Gastrocnemius medialis (tissue), 4 donors: Measurements from ENCODE around the gene OTUD3. TPM values are rescaled to one million over a fixed set of nuclear protein-coding genes. Genes with fewer than 3 reads are reported as not detected.

Experiments used
- ATAC-seq, 2 donors: fragments of 150-250 bp; one replicate each; pipeline ENCODE4 v1.9.1; 2016
- DNase-seq, 2 donors: peaks; one replicate each; pipeline ENCODE4 v3.0.0-alpha.2; 2019
- H3K27ac ChIP-seq, 4 donors: fragments of 200-600 bp; sonication (generic); 1 replicate in 1 of 4; 2 replicates in 3 of 4; pipeline ENCODE4 v1.5.1; 2016 to 2018; ENCODE audit warnings: mild to moderate bottlenecking in 2 of 4, moderate library complexity in 1 of 4
- H3K27me3 ChIP-seq, 3 donors: fragments of 200-600 bp; sonication (generic) in 2 of 3; 1 replicate in 1 of 3; 2 replicates in 2 of 3; pipeline versions ENCODE4 v1.5.1 to v1.6.0; 2016 to 2019; ENCODE audit warnings: mild to moderate bottlenecking in 1 of 3, moderate library complexity in 1 of 3
- H3K36me3 ChIP-seq, 2 donors: fragments of 200-600 bp; sonication (generic) in 1 of 2; one replicate each; pipeline ENCODE4 v1.5.1; 2017 to 2018
- H3K4me1 ChIP-seq, 2 donors: fragments of 200-600 bp; sonication (generic) in 1 of 2; one replicate each; pipeline ENCODE4 v1.5.1; 2016 to 2017; ENCODE audit warnings: mild to moderate bottlenecking in 2 of 2
- H3K4me3 ChIP-seq, 4 donors: fragments of 200-600 bp; sonication (generic) in 3 of 4; 1 replicate in 1 of 4; 2 replicates in 3 of 4; pipeline ENCODE4 v1.5.1; 2016 to 2019; ENCODE audit warnings: mild to moderate bottlenecking in 2 of 4
- H3K9me3 ChIP-seq, 3 donors: fragments of 200-600 bp; sonication (generic) in 2 of 3; 1 replicate in 1 of 3; 2 replicates in 2 of 3; pipeline ENCODE4 v1.5.1; 2016 to 2019
- POLR2A ChIP-seq, 2 donors: fragments of 450-650 bp; IDR thresholded peaks; one replicate each; pipeline ENCODE4 v1.6.1; 2017; ENCODE audit warnings: antibody characterized with exemption in 2 of 2, mild to moderate bottlenecking in 2 of 2, moderate library complexity in 2 of 2
- in situ Hi-C, 4 donors: fragments of 200-750 bp; cut with MboI; loops; one replicate each; pipeline versions ENCODE4 v1.15.0 to v1.8.0; 2017; ENCODE audit warnings: low sequenced_read_pairs in 4 of 4
- intact Hi-C: fragments of 100-400 bp; cut with DNase I; formaldehyde crosslinking; loops from one replicate; pipeline ENCODE4 v1.15.1; 2023; ENCODE audit warnings: low total_unique reads
- total RNA-seq, 4 donors: library from RNA; depleted of rRNA; stranded (reverse); fragments of >200 nt; gene quantifications; one replicate each; pipeline versions ENCODE4 v1.1.0 to v1.2.3, GENCODE V29; 2016
- TF ChIP-seq, protein P1 (sequence below), 5 experiments: fragments of 450-650 bp in 3 of 5; fragments of 200-600 bp in 2 of 5; sonication (generic) in 2 of 5; IDR thresholded peaks in 4 of 5; conservative IDR thresholded peaks in 1 of 5; 1 replicate in 4 of 5; 2 replicates in 1 of 5; pipeline ENCODE4 v1.5.1; 2016 to 2019; ENCODE audit warnings: antibody characterized with exemption in 5 of 5, mild to moderate bottlenecking in 3 of 5, moderate library complexity in 3 of 5

Gene OTUD3
- total RNA-seq, 4 donors from 2014 or later: 3.3 to 7.9 (median 4.4) TPM

DNA sequence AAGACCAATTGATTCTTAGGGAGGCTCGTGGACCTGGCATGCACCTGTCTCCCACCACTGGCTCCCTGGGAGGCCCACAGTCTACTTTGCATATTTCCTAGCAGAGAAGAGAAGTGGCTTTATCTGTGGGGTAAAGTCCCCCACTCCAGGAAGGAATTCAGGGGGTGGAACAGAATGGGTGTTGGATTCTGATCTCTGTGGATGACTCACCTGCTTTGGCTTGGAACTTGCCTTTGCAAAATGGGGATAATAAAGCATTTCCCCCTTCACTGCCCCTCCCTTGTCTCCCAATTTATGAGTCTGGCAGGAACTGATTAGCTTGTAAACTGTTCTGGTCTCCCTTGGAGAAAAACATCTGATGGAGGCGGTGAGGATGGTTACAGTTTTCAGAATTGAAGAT is 21.2 kb upstream of the OTUD3 start:
- ATAC-seq: no peak
- H3K9me3 ChIP-seq: no peaks in the 10 kb centered on the region
- intact Hi-C loops (no loop called here), in situ Hi-C loops (no loop called here)
- peaks cover 8 to 10% of the 10 kb centered on the region in 2 donors for H3K4me1 ChIP-seq
- H3K4me3 ChIP-seq: no peak overlapping the region
- no peaks in the 10 kb centered on the region for H3K27me3 ChIP-seq
- no peak overlapping the region for H3K27ac ChIP-seq
- DNase-seq: no peak
- TF ChIP-seq, protein P1, sequence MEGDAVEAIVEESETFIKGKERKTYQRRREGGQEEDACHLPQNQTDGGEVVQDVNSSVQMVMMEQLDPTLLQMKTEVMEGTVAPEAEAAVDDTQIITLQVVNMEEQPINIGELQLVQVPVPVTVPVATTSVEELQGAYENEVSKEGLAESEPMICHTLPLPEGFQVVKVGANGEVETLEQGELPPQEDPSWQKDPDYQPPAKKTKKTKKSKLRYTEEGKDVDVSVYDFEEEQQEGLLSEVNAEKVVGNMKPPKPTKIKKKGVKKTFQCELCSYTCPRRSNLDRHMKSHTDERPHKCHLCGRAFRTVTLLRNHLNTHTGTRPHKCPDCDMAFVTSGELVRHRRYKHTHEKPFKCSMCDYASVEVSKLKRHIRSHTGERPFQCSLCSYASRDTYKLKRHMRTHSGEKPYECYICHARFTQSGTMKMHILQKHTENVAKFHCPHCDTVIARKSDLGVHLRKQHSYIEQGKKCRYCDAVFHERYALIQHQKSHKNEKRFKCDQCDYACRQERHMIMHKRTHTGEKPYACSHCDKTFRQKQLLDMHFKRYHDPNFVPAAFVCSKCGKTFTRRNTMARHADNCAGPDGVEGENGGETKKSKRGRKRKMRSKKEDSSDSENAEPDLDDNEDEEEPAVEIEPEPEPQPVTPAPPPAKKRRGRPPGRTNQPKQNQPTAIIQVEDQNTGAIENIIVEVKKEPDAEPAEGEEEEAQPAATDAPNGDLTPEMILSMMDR (IDR thresholded peaks at IDR 0.05 in 4 of 5, conservative IDR thresholded peaks at IDR 0.05 in 1 of 5): no peak
- TF ChIP-seq POLR2A (IDR thresholded peaks at IDR 0.05): no peak
- no peaks in the 10 kb centered on the region for H3K36me3 ChIP-seq

DNA sequence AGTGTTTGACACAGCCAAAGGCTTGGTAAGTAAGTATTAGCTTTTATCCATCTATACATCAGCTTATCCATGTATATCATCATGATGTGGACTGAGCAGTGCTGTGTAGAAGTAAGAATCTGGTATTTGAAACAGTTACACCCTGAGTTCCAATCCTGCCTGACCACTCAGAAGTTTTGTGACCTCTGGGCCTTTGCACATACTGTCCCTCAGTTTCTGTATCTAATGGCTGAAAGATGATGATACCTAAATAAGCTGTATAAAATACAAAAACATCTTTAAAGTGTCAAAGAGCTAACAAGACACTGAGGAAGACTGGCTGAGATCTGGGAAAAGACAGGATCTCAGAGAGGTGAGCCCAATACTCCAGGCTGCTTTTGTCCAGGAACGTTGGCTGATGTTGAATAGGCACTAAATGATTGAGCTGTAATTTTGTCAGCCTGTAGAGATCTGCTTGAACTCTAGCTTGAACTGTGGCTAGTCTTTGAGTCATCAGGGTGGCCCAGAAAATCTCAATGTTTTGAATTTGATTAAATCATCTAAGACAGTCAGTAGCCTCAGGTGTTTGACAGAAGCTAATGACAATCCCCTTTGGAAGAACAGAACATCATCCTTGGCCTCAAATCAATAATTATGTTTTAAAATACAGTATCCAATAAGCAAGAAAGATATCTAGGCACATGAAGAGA is 20.2 kb upstream of the OTUD3 start:
- Histone ChIP-seq H3K4me3 (no peak overlapping the region), H3K36me3 (no peaks in the 10 kb centered on the region), H3K9me3 (no peaks in the 10 kb centered on the region), H3K27ac (no peak overlapping the region), H3K4me1 (peaks cover 8 to 20% of the 10 kb centered on the region in 2 donors), H3K27me3 (no peaks in the 10 kb centered on the region)
- TF ChIP-seq POLR2A (IDR thresholded peaks at IDR 0.05): no peak
- TF ChIP-seq, protein P1 (IDR thresholded peaks at IDR 0.05 in 4 of 5, conservative IDR thresholded peaks at IDR 0.05 in 1 of 5): no peak
- DNase-seq: no peak
- ATAC-seq: no peak
- in situ Hi-C loops (no loop called here), intact Hi-C loops (no loop called here)

DNA sequence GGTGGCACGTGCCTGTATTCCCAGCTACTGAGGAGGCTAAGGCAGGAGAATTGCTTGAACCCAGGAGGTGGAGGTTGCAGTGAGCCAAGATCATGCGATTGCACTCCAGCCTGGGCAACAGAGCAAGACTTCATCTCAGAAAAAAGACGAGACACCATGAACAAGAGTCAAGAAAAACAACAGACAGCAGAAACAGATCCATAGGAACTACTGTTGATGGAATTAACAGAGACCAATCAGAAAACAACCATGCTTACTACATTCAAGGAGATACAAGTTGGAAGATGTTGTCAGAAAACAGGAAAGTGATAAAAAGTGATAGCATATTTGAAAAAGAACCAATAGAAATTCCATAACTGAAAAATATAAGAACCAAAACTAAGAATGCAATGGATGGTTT is 19.3 kb upstream of the OTUD3 start:
- Histone ChIP-seq H3K27ac (no peak overlapping the region), H3K4me1 (peaks cover 8 to 25% of the 10 kb centered on the region in 2 donors), H3K9me3 (no peaks in the 10 kb centered on the region), H3K27me3 (no peaks in the 10 kb centered on the region), H3K36me3 (no peaks in the 10 kb centered on the region), H3K4me3 (no peak overlapping the region)
- DNase-seq (no peak), ATAC-seq (no peak)
- intact Hi-C loops: no loop called here
- TF ChIP-seq, protein P1 (IDR thresholded peaks at IDR 0.05 in 4 of 5, conservative IDR thresholded peaks at IDR 0.05 in 1 of 5): no peak
- no peak for TF ChIP-seq POLR2A (IDR thresholded peaks at IDR 0.05)
- in situ Hi-C loops: no loop called here

- in situ Hi-C loops (no loop called here), intact Hi-C loops (no loop called here)
- ATAC-seq: no peak
- no peak for TF ChIP-seq POLR2A (IDR thresholded peaks at IDR 0.05)
- TF ChIP-seq, protein P1 (IDR thresholded peaks at IDR 0.05 in 4 of 5, conservative IDR thresholded peaks at IDR 0.05 in 1 of 5): no peak
- no peak overlapping the region for H3K4me3 ChIP-seq
- no peak for DNase-seq
- peaks cover 8 to 25% of the 10 kb centered on the region in 2 donors for H3K4me1 ChIP-seq
- H3K9me3 ChIP-seq: no peaks in the 10 kb centered on the region
- no peaks in the 10 kb centered on the region for H3K36me3 ChIP-seq
- H3K27ac ChIP-seq: peak overlapping the region; percentile 46 to 62 (median 52)
- no peaks in the 10 kb centered on the region for H3K27me3 ChIP-seq
Measured at GRCh38 chr1:19864570-19865160, 17.5 kb upstream of the OTUD3 start.
